ENCODE results near the gene CASP2. TPM values are rescaled to one million over a fixed set of nuclear protein-coding genes. Genes with fewer than 3 reads are reported as not detected.

CASP2 gene
- total RNA-seq, 1 donor from 2014 or later: 39.8 TPM

- H3K9ac ChIP-seq: no peak overlapping the region
- Mint-ChIP-seq H3K27ac (no peak overlapping the region), H3K36me3 (no peaks in the 10 kb centered on the region), H3K27me3 (ENCODE audit: insufficient read depth, low read depth) (peaks cover 2% of the 10 kb centered on the region), H3K4me3 (no peak overlapping the region), H3K4me1 (peaks cover 6% of the 10 kb centered on the region), H3K9me3 (no peaks in the 10 kb centered on the region)
- H3K36me3 ChIP-seq: no peaks in the 10 kb centered on the region
- H3K4me3 ChIP-seq: no peak overlapping the region
- H3K4me1 ChIP-seq: no peaks in the 10 kb centered on the region
- no peak overlapping the region for H3K4me2 ChIP-seq
- H4K20me1 ChIP-seq (ENCODE audit: low read depth): no peaks in the 10 kb centered on the region
- H2AFZ ChIP-seq (replicated peaks): no peak overlapping the region
- no peak for DNase-seq (ENCODE audit: low spot score)
- H3K27ac ChIP-seq: no peak overlapping the region
- no peaks in the 10 kb centered on the region for H3K27me3 ChIP-seq
- no peak for TF ChIP-seq CTCF (IDR thresholded peaks at IDR 0.05)
- no peak for TF ChIP-seq EZH2 (IDR thresholded peaks at IDR 0.05)
- TF ChIP-seq EZH2phosphoT487 (IDR thresholded peaks at IDR 0.05): no peak
- no peaks in the 10 kb centered on the region for H3F3A ChIP-seq (ENCODE audit: low read depth)
- H3K9me3 ChIP-seq (ENCODE audit: low read depth): no peaks in the 10 kb centered on the region
- no peaks in the 10 kb centered on the region for H3K79me2 ChIP-seq (ENCODE audit: low read depth)
Measured at GRCh38 chr7:143331179-143331801, 43.1 kb downstream of the CASP2 start.

- no peak for DNase-seq (ENCODE audit: low spot score)
- no peaks in the 10 kb centered on the region for H3K79me2 ChIP-seq (ENCODE audit: low read depth)
- no peak overlapping the region for H3K4me3 Mint-ChIP-seq
- H3K4me3 ChIP-seq: no peak overlapping the region
- no peaks in the 10 kb centered on the region for H3K4me1 Mint-ChIP-seq
- H3K9me3 ChIP-seq (ENCODE audit: low read depth): no peaks in the 10 kb centered on the region
- no peaks in the 10 kb centered on the region for H3K36me3 Mint-ChIP-seq
- TF ChIP-seq EZH2 (IDR thresholded peaks at IDR 0.05): no peak
- TF ChIP-seq CTCF (IDR thresholded peaks at IDR 0.05): no peak
- no peak for TF ChIP-seq EZH2phosphoT487 (IDR thresholded peaks at IDR 0.05)
- H3K4me1 ChIP-seq: no peaks in the 10 kb centered on the region
- no peaks in the 10 kb centered on the region for H4K20me1 ChIP-seq (ENCODE audit: low read depth)
- H3K9ac ChIP-seq: no peak overlapping the region
- no peaks in the 10 kb centered on the region for H3K27me3 Mint-ChIP-seq (ENCODE audit: insufficient read depth, low read depth)
- no peaks in the 10 kb centered on the region for H3K36me3 ChIP-seq
- no peak overlapping the region for H3K27ac Mint-ChIP-seq
- H2AFZ ChIP-seq (replicated peaks): no peak overlapping the region
- H3K27ac ChIP-seq: no peak overlapping the region
- no peaks in the 10 kb centered on the region for H3K9me3 Mint-ChIP-seq
- H3F3A ChIP-seq (ENCODE audit: low read depth): no peaks in the 10 kb centered on the region
- no peak overlapping the region for H3K4me2 ChIP-seq
- H3K27me3 ChIP-seq: no peaks in the 10 kb centered on the region
Measured at GRCh38 chr7:143334244-143334643, 46.1 kb downstream of the CASP2 start.

- Histone ChIP-seq H4K20me1 (ENCODE audit: low read depth) (no peaks in the 10 kb centered on the region), H3K27ac (no peak overlapping the region), H3K4me1 (no peaks in the 10 kb centered on the region), H3K27me3 (no peaks in the 10 kb centered on the region), H3K4me2 (no peak overlapping the region), H3K4me3 (no peak overlapping the region), H3K36me3 (no peaks in the 10 kb centered on the region), H3K9ac (no peak overlapping the region), H3K9me3 (ENCODE audit: low read depth) (no peaks in the 10 kb centered on the region), H3K79me2 (ENCODE audit: low read depth) (no peaks in the 10 kb centered on the region), H3F3A (ENCODE audit: low read depth) (no peaks in the 10 kb centered on the region), H2AFZ (replicated peaks) (no peak overlapping the region)
- Mint-ChIP-seq H3K4me3 (no peak overlapping the region), H3K27me3 (ENCODE audit: insufficient read depth, low read depth) (no peaks in the 10 kb centered on the region), H3K4me1 (no peaks in the 10 kb centered on the region), H3K27ac (no peak overlapping the region), H3K36me3 (no peaks in the 10 kb centered on the region), H3K9me3 (no peaks in the 10 kb centered on the region)
- no peak for DNase-seq (ENCODE audit: low spot score)
- TF ChIP-seq CTCF (IDR thresholded peaks at IDR 0.05): no peak
- no peak for TF ChIP-seq EZH2phosphoT487 (IDR thresholded peaks at IDR 0.05)
- TF ChIP-seq EZH2 (IDR thresholded peaks at IDR 0.05): no peak
Measured at GRCh38 chr7:143337216-143337615, 49.1 kb downstream of the CASP2 start.

Data from neural progenitor cell (in vitro differentiated cells).